Transverse colon (tissue), 4 donors: ENCODE data around the gene ABAT.

Experiments
- POLR2A ChIP-seq: fragments of 450-650 bp; IDR thresholded peaks from one replicate; pipeline ENCODE4 v1.6.1; 2016; ENCODE audit warnings: antibody characterized with exemption, mild to moderate bottlenecking, moderate library complexity
- POLR2AphosphoS5 ChIP-seq, 3 donors: sonication (generic); formaldehyde crosslinking; IDR thresholded peaks; one replicate each; pipeline ENCODE4 v1.6.1; 2016; ENCODE audit warnings: antibody characterized with exemption in 3 of 3
- TF ChIP-seq, protein P1 (sequence below), 5 experiments: fragments of 200-600 bp in 3 of 5; fragments of 450-650 bp in 2 of 5; sonication (generic) in 3 of 5; IDR thresholded peaks; 1 replicate in 2 of 5; 2 replicates in 3 of 5; pipeline ENCODE4 v1.5.1; 2016 to 2017; ENCODE audit warnings: antibody characterized with exemption in 5 of 5, inconsistent platforms in 3 of 5, mild to moderate bottlenecking in 2 of 5, moderate library complexity in 1 of 5

GRCh38 chr16:8668113-8668512 is 6.3 kb upstream of the ABAT start:
- TF ChIP-seq, protein P1, sequence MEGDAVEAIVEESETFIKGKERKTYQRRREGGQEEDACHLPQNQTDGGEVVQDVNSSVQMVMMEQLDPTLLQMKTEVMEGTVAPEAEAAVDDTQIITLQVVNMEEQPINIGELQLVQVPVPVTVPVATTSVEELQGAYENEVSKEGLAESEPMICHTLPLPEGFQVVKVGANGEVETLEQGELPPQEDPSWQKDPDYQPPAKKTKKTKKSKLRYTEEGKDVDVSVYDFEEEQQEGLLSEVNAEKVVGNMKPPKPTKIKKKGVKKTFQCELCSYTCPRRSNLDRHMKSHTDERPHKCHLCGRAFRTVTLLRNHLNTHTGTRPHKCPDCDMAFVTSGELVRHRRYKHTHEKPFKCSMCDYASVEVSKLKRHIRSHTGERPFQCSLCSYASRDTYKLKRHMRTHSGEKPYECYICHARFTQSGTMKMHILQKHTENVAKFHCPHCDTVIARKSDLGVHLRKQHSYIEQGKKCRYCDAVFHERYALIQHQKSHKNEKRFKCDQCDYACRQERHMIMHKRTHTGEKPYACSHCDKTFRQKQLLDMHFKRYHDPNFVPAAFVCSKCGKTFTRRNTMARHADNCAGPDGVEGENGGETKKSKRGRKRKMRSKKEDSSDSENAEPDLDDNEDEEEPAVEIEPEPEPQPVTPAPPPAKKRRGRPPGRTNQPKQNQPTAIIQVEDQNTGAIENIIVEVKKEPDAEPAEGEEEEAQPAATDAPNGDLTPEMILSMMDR (IDR thresholded peaks at IDR 0.05), result no peak
- TF ChIP-seq POLR2A (no peak), POLR2AphosphoS5 (IDR thresholded peaks at IDR 0.05) (no peak)
